ENCODE data around the gene VDR.

Gene VDR

DNA sequence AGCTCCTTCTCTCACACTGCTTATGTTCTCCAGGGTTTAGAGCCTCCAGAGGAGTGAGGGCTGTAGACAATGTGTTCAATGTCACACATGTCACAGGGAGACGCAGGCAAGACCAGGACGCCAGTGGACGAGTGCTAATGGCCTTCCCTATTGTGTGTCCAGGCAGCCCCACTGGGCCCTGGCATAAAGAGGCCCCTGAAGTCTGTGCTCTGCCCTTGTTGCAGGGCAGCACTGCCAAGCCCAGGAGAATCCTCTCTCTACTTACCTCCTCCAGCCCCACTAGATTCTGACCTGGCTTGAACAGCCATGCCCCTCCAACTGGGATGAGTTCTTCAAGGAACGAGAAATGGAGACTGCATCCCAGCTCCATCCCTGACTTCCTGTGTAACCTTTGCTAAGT lies 33.8 kb upstream of the VDR start:
- DNase-seq = no peak
- peak overlapping the region in 1 of 2 experiments; percentile 49 for H3K4ac ChIP-seq (ENCODE audit: low read depth in 1 of 2, low read length in 2 of 2)
- H3K9me3 ChIP-seq (ENCODE audit: control insufficient read depth, low read length) = no peaks in the 10 kb centered on the region
- no peak overlapping the region for H3K9ac ChIP-seq (ENCODE audit: low read length)
- H3K4me3 ChIP-seq (ENCODE audit: insufficient read depth in 1 of 2, low read depth in 1 of 2, low read length in 2 of 2) = no peak overlapping the region
- H2BK5ac ChIP-seq (ENCODE audit: low read depth, low read length, poor library complexity, severe bottlenecking) = no peak overlapping the region
- peak overlapping the region in 1 of 2 experiments; percentile 1 for H3K14ac ChIP-seq (ENCODE audit: low read length in 2 of 2)
- H3K23ac ChIP-seq (ENCODE audit: low read length in 2 of 2) = no peak overlapping the region
- H2AFZ ChIP-seq (ENCODE audit: low read depth, low read length) = no peak overlapping the region
- H3K4me1 ChIP-seq (ENCODE audit: control insufficient read depth, insufficient read depth, low read depth, low read length) = peaks cover 20% of the 10 kb centered on the region
- WGBS = 74% methylated on average over 4 of the region's 4 CpGs
- no peak overlapping the region for H3K27ac ChIP-seq (ENCODE audit: low read length, poor library complexity, severe bottlenecking)
- H3K18ac ChIP-seq (ENCODE audit: low read depth in 1 of 2, low read length in 2 of 2) = peak overlapping the region; percentile 37 to 75
- H2BK15ac ChIP-seq (ENCODE audit: low read depth, poor library complexity, severe bottlenecking) = no peak overlapping the region
- no peak overlapping the region for H2AK5ac ChIP-seq (ENCODE audit: low read length, severe bottlenecking)
- H2BK12ac ChIP-seq (ENCODE audit: low read length in 2 of 2) = peak overlapping the region in 1 of 2 experiments; percentile 34
- H3K27me3 ChIP-seq (ENCODE audit: control insufficient read depth in 1 of 2, insufficient read depth in 1 of 2, low read length in 2 of 2) = peaks cover 7 to 24% of the 10 kb centered on the region in 2 experiments
- H3K4me2 ChIP-seq (ENCODE audit: low read length, poor library complexity, severe bottlenecking) = no peak overlapping the region
- H2BK120ac ChIP-seq (ENCODE audit: low read depth, low read length) = no peak overlapping the region
- no peaks in the 10 kb centered on the region for H3K36me3 ChIP-seq (ENCODE audit: control insufficient read depth in 1 of 2, insufficient read depth in 2 of 2, low read depth in 1 of 2, low read length in 2 of 2)
- peak overlapping the region; percentile 8 for H4K8ac ChIP-seq (ENCODE audit: low read length)
- H4K91ac ChIP-seq (ENCODE audit: low read length) = peak overlapping the region; percentile 12
- no peaks in the 10 kb centered on the region for H3K79me1 ChIP-seq (replicated peaks; ENCODE audit: low read length, poor library complexity, severe bottlenecking)

- Histone ChIP-seq H2BK15ac (ENCODE audit: low read depth, poor library complexity, severe bottlenecking) (no peak overlapping the region), H3K18ac (ENCODE audit: low read depth in 1 of 2, low read length in 2 of 2) (peak overlapping the region in 1 of 2 experiments; percentile 85)
Measured at GRCh38 chr12:47938093-47938492, 33.3 kb upstream of the VDR start.

DNA sequence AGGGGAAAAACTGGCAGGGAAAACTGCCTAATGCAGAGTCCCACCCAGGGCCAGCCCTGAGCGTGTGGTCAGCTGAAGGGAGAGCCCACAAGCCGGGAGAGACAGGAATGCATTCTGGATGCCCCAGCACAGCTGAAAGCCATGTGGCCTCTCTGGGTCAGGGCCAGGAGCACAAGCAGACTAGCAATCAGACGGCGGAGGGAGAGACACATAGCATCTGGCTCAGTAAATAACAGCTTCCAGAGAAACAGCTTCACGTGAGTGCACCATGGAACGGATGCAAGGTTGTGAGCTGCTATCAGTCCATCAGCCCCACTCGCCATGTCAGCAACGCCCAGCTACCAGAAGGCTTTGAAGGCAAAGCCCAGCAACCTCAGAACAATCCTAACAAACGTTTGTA lies 30.4 kb upstream of the VDR start:
- Histone ChIP-seq H3K4me3 (ENCODE audit: insufficient read depth in 1 of 2, low read depth in 1 of 2, low read length in 2 of 2) (peak overlapping the region in 1 of 2 experiments; percentile 21), H2AK5ac (ENCODE audit: low read length, severe bottlenecking) (no peak overlapping the region), H3K4ac (ENCODE audit: low read depth in 1 of 2, low read length in 2 of 2) (no peak overlapping the region), H2BK15ac (ENCODE audit: low read depth, poor library complexity, severe bottlenecking) (no peak overlapping the region), H3K23ac (ENCODE audit: low read length in 2 of 2) (no peak overlapping the region), H2BK5ac (ENCODE audit: low read depth, low read length, poor library complexity, severe bottlenecking) (no peak overlapping the region), H3K27me3 (ENCODE audit: control insufficient read depth in 1 of 2, insufficient read depth in 1 of 2, low read length in 2 of 2) (peaks cover 10 to 15% of the 10 kb centered on the region in 2 experiments), H3K4me2 (ENCODE audit: low read length, poor library complexity, severe bottlenecking) (no peak overlapping the region), H3K9ac (ENCODE audit: low read length) (no peak overlapping the region), H3K9me3 (ENCODE audit: control insufficient read depth, low read length) (no peaks in the 10 kb centered on the region), H2BK120ac (ENCODE audit: low read depth, low read length) (peak overlapping the region; percentile 37), H4K91ac (ENCODE audit: low read length) (no peak overlapping the region), H4K8ac (ENCODE audit: low read length) (peak overlapping the region; percentile 47), H2AFZ (ENCODE audit: low read depth, low read length) (no peak overlapping the region), H3K4me1 (ENCODE audit: control insufficient read depth, insufficient read depth, low read depth, low read length) (peaks cover 4% of the 10 kb centered on the region), H3K79me1 (replicated peaks; ENCODE audit: low read length, poor library complexity, severe bottlenecking) (no peaks in the 10 kb centered on the region), H3K27ac (ENCODE audit: low read length, poor library complexity, severe bottlenecking) (no peak overlapping the region), H3K18ac (ENCODE audit: low read depth in 1 of 2, low read length in 2 of 2) (no peak overlapping the region), H2BK12ac (ENCODE audit: low read length in 2 of 2) (peak overlapping the region in 1 of 2 experiments; percentile 6), H3K14ac (ENCODE audit: low read length in 2 of 2) (no peak overlapping the region), H3K36me3 (ENCODE audit: control insufficient read depth in 1 of 2, insufficient read depth in 2 of 2, low read depth in 1 of 2, low read length in 2 of 2) (no peaks in the 10 kb centered on the region)
- DNase-seq = peak; percentile 85
- 23% methylated on average over 8 of the region's 9 CpGs for WGBS

More at GRCh38 chr12:47938093-47938492, 33.3 kb upstream of the VDR start:
- 90% methylated on average over 1 of the region's 1 CpG for WGBS
- Histone ChIP-seq H2BK5ac (ENCODE audit: low read depth, low read length, poor library complexity, severe bottlenecking) (no peak overlapping the region), H3K4me2 (ENCODE audit: low read length, poor library complexity, severe bottlenecking) (no peak overlapping the region), H3K9ac (ENCODE audit: low read length) (no peak overlapping the region), H3K27ac (ENCODE audit: low read length, poor library complexity, severe bottlenecking) (no peak overlapping the region), H3K79me1 (replicated peaks; ENCODE audit: low read length, poor library complexity, severe bottlenecking) (no peaks in the 10 kb centered on the region), H3K4me3 (ENCODE audit: insufficient read depth in 1 of 2, low read depth in 1 of 2, low read length in 2 of 2) (no peak overlapping the region), H3K4ac (ENCODE audit: low read depth in 1 of 2, low read length in 2 of 2) (peak overlapping the region in 1 of 2 experiments; percentile 49), H3K9me3 (ENCODE audit: control insufficient read depth, low read length) (no peaks in the 10 kb centered on the region), H2BK120ac (ENCODE audit: low read depth, low read length) (peak overlapping the region; percentile 78), H3K4me1 (ENCODE audit: control insufficient read depth, insufficient read depth, low read depth, low read length) (peaks cover 20% of the 10 kb centered on the region), H3K36me3 (ENCODE audit: control insufficient read depth in 1 of 2, insufficient read depth in 2 of 2, low read depth in 1 of 2, low read length in 2 of 2) (no peaks in the 10 kb centered on the region), H3K27me3 (ENCODE audit: control insufficient read depth in 1 of 2, insufficient read depth in 1 of 2, low read length in 2 of 2) (peaks cover 7 to 19% of the 10 kb centered on the region in 2 experiments), H2BK12ac (ENCODE audit: low read length in 2 of 2) (peak overlapping the region in 1 of 2 experiments; percentile 76), H4K91ac (ENCODE audit: low read length) (no peak overlapping the region), H2AK5ac (ENCODE audit: low read length, severe bottlenecking) (no peak overlapping the region), H2AFZ (ENCODE audit: low read depth, low read length) (no peak overlapping the region), H3K14ac (ENCODE audit: low read length in 2 of 2) (no peak overlapping the region), H3K23ac (ENCODE audit: low read length in 2 of 2) (peak overlapping the region in 1 of 2 experiments; percentile 15), H4K8ac (ENCODE audit: low read length) (peak overlapping the region; percentile 39)
- peak; percentile 78 for DNase-seq

GRCh38 chr12:47931187-47931586 lies 26.4 kb upstream of the VDR start:
- Histone ChIP-seq H3K9me3 (ENCODE audit: control insufficient read depth, low read length) (no peaks in the 10 kb centered on the region), H3K4ac (ENCODE audit: low read depth in 1 of 2, low read length in 2 of 2) (no peak overlapping the region), H3K9ac (ENCODE audit: low read length) (no peak overlapping the region), H3K14ac (ENCODE audit: low read length in 2 of 2) (no peak overlapping the region), H2AK5ac (ENCODE audit: low read length, severe bottlenecking) (no peak overlapping the region), H3K18ac (ENCODE audit: low read depth in 1 of 2, low read length in 2 of 2) (no peak overlapping the region), H3K36me3 (ENCODE audit: control insufficient read depth in 1 of 2, insufficient read depth in 2 of 2, low read depth in 1 of 2, low read length in 2 of 2) (no peaks in the 10 kb centered on the region), H2BK120ac (ENCODE audit: low read depth, low read length) (no peak overlapping the region), H2AFZ (ENCODE audit: low read depth, low read length) (no peak overlapping the region), H2BK12ac (ENCODE audit: low read length in 2 of 2) (no peak overlapping the region), H3K79me1 (replicated peaks; ENCODE audit: low read length, poor library complexity, severe bottlenecking) (no peaks in the 10 kb centered on the region), H4K91ac (ENCODE audit: low read length) (no peak overlapping the region), H4K8ac (ENCODE audit: low read length) (no peak overlapping the region), H3K4me3 (ENCODE audit: insufficient read depth in 1 of 2, low read depth in 1 of 2, low read length in 2 of 2) (no peak overlapping the region), H3K27me3 (ENCODE audit: control insufficient read depth in 1 of 2, insufficient read depth in 1 of 2, low read length in 2 of 2) (peaks cover 43 to 50% of the 10 kb centered on the region in 2 experiments), H2BK5ac (ENCODE audit: low read depth, low read length, poor library complexity, severe bottlenecking) (no peak overlapping the region), H3K4me2 (ENCODE audit: low read length, poor library complexity, severe bottlenecking) (no peak overlapping the region), H3K27ac (ENCODE audit: low read length, poor library complexity, severe bottlenecking) (no peak overlapping the region), H3K4me1 (ENCODE audit: control insufficient read depth, insufficient read depth, low read depth, low read length) (peaks cover 2% of the 10 kb centered on the region), H3K23ac (ENCODE audit: low read length in 2 of 2) (no peak overlapping the region), H2BK15ac (ENCODE audit: low read depth, poor library complexity, severe bottlenecking) (no peak overlapping the region)
- no peak for DNase-seq
- WGBS = 91% methylated on average over 1 of the region's 1 CpG
